Chondrocyte (in vitro differentiated cells): ENCODE measurements around the gene APEX1. TPM values are rescaled to one million over a fixed set of nuclear protein-coding genes. Genes with fewer than 3 reads are reported as not detected.

Experiments
- DNase-seq: peaks from one replicate; pipeline ENCODE4 v3.0.0; 2021; ENCODE audit warnings: mixed read lengths, low spot score
- H3K27ac Mint-ChIP-seq: one replicate; pipeline ENCODE4 v1.8.0; 2021; ENCODE audit warnings: mild to moderate bottlenecking, moderate library complexity, mixed read lengths; ENCODE audit not compliant: unreplicated experiment
- H3K27me3 Mint-ChIP-seq: 2 replicates; pipeline ENCODE4 v1.8.0; 2021; ENCODE audit warnings: low read depth, mixed read lengths
- H3K36me3 Mint-ChIP-seq: 2 replicates; pipeline ENCODE4 v1.8.0; 2021; ENCODE audit warnings: low read depth, mixed read lengths
- H3K4me1 Mint-ChIP-seq: 2 replicates; pipeline ENCODE4 v1.8.0; 2021; ENCODE audit warnings: low read depth, mild to moderate bottlenecking, mixed read lengths
- H3K4me3 Mint-ChIP-seq: one replicate; pipeline ENCODE4 v1.8.0; 2021; ENCODE audit warnings: mild to moderate bottlenecking, moderate library complexity, mixed read lengths; ENCODE audit not compliant: unreplicated experiment
- H3K9me3 Mint-ChIP-seq: 2 replicates; pipeline ENCODE4 v1.8.0; 2021; ENCODE audit warnings: low read depth, mixed read lengths
- CTCF ChIP-seq: fragments of 200-600 bp; sonication (generic); IDR thresholded peaks from 2 replicates; pipeline ENCODE4 v1.5.0; 2021; ENCODE audit warnings: antibody characterized with exemption, mild to moderate bottlenecking, moderate library complexity
- total RNA-seq: library from RNA; stranded (reverse); gene quantifications from 3 replicates; pipeline ENCODE4 v1.2.1, GENCODE V29; 2021

APEX1 gene
- total RNA-seq, 1 donor from 2014 or later, result 141 TPM

GRCh38 chr14:20477211-20477876, 22.3 kb downstream of the APEX1 start:
- Mint-ChIP-seq H3K27me3 (no peaks in the 10 kb centered on the region), H3K36me3 (peaks cover 40% of the 10 kb centered on the region), H3K4me1 (no peaks in the 10 kb centered on the region), H3K27ac (peak overlapping the region; percentile 55), H3K4me3 (no peak overlapping the region), H3K9me3 (no peaks in the 10 kb centered on the region)
- TF ChIP-seq CTCF, result no peak
- DNase-seq, result no peak

GRCh38 chr14:20478894-20479293, 23.9 kb downstream of the APEX1 start:
- H3K27ac Mint-ChIP-seq, result no peak overlapping the region
- TF ChIP-seq CTCF, result no peak
- no peaks in the 10 kb centered on the region for H3K4me1 Mint-ChIP-seq
- peaks cover 7% of the 10 kb centered on the region for H3K27me3 Mint-ChIP-seq
- no peak for DNase-seq
- no peak overlapping the region for H3K4me3 Mint-ChIP-seq
- no peaks in the 10 kb centered on the region for H3K9me3 Mint-ChIP-seq
- peaks cover 33% of the 10 kb centered on the region for H3K36me3 Mint-ChIP-seq

- no peaks in the 10 kb centered on the region for H3K9me3 Mint-ChIP-seq
- no peak for TF ChIP-seq CTCF
- no peaks in the 10 kb centered on the region for H3K4me1 Mint-ChIP-seq
- no peak overlapping the region for H3K27ac Mint-ChIP-seq
- peaks cover 19% of the 10 kb centered on the region for H3K27me3 Mint-ChIP-seq
- no peak for DNase-seq
- no peak overlapping the region for H3K4me3 Mint-ChIP-seq
- H3K36me3 Mint-ChIP-seq, result peaks cover 3% of the 10 kb centered on the region
Measured at GRCh38 chr14:20482382-20482781, 27.4 kb downstream of the APEX1 start.

GRCh38 chr14:20485900-20486299, 30.9 kb downstream of the APEX1 start:
- H3K27me3 Mint-ChIP-seq, result peaks cover 25% of the 10 kb centered on the region
- H3K9me3 Mint-ChIP-seq, result no peaks in the 10 kb centered on the region
- no peak overlapping the region for H3K4me3 Mint-ChIP-seq
- no peak for TF ChIP-seq CTCF
- DNase-seq, result no peak
- H3K4me1 Mint-ChIP-seq, result peaks cover 6% of the 10 kb centered on the region
- no peaks in the 10 kb centered on the region for H3K36me3 Mint-ChIP-seq
- H3K27ac Mint-ChIP-seq, result no peak overlapping the region

GRCh38 chr14:20486684-20487395, 31.8 kb downstream of the APEX1 start:
- H3K4me3 Mint-ChIP-seq, result no peak overlapping the region
- no peaks in the 10 kb centered on the region for H3K36me3 Mint-ChIP-seq
- DNase-seq, result no peak
- peaks cover 25% of the 10 kb centered on the region for H3K27me3 Mint-ChIP-seq
- H3K27ac Mint-ChIP-seq, result no peak overlapping the region
- H3K4me1 Mint-ChIP-seq, result peaks cover 6% of the 10 kb centered on the region
- no peak for TF ChIP-seq CTCF
- H3K9me3 Mint-ChIP-seq, result no peaks in the 10 kb centered on the region
